ENCODE measurements around the gene BCL2A1. TPM values are rescaled to one million over a fixed set of nuclear protein-coding genes. Genes with fewer than 3 reads are reported as not detected.
"Not testable (repeated sequence)": the region's sequence is repeated elsewhere in the genome, so short reads cannot be mapped to it uniquely, and the experiment has no call there.

BCL2A1 gene
- total RNA-seq, 1 donor from 2014 or later = 18.1 TPM

- no peak for DNase-seq (ENCODE audit: low spot score)
Measured at GRCh38 chr15:79924379-79924778, 46.6 kb downstream of the BCL2A1 start.

GRCh38 chr15:79923515-79924169, 47.4 kb downstream of the BCL2A1 start:
- peak; percentile 98 for DNase-seq (ENCODE audit: low spot score)

GRCh38 chr15:79923079-79923514, 47.9 kb downstream of the BCL2A1 start:
- peak; percentile 92 for DNase-seq (ENCODE audit: low spot score)

- no peak for DNase-seq (ENCODE audit: low spot score)
Measured at GRCh38 chr15:79922512-79923078, 48.4 kb downstream of the BCL2A1 start.

GRCh38 chr15:79919749-79920511, 51.1 kb downstream of the BCL2A1 start:
- DNase-seq (ENCODE audit: low spot score) = no peak

- DNase-seq (ENCODE audit: low spot score) = no peak
Measured at GRCh38 chr15:79919090-79919748, 51.8 kb downstream of the BCL2A1 start.

GRCh38 chr15:79918278-79918677, 52.7 kb downstream of the BCL2A1 start:
- no peak for DNase-seq (ENCODE audit: low spot score)

- DNase-seq (ENCODE audit: low spot score) = no peak
Measured at GRCh38 chr15:79916502-79917132, 54.4 kb downstream of the BCL2A1 start.

- not testable (repeated sequence) for DNase-seq (ENCODE audit: low spot score)
Measured at GRCh38 chr15:79915776-79916501, 55.1 kb downstream of the BCL2A1 start.

- no peak for DNase-seq (ENCODE audit: low spot score)
Measured at GRCh38 chr15:79914728-79915127, 56.3 kb downstream of the BCL2A1 start.

Other genes with a start within 250 kb of the BCL2A1 start
- 20.0 TPM for gene MTHFS, start 74.2 kb downstream of the BCL2A1 start, total RNA-seq
- 84.0 TPM for gene ZFAND6, start 88.5 kb upstream of the BCL2A1 start, total RNA-seq
- gene FAH, start 181.8 kb upstream of the BCL2A1 start, total RNA-seq = 147 TPM

All from mesenteric fat pad (tissue), 1 donor.